ENCODE data around the gene ABCB11. TPM values are rescaled to one million over a fixed set of nuclear protein-coding genes. Genes with fewer than 3 reads are reported as not detected.

The ABCB11 gene
- total and polyA plus RNA-seq, 9 of the 15 experiments (the other 6 are each of a cell fraction or from before 2014, with no cell fraction given), result 0.04 to 0.51 (median 0.10) TPM; not detected in 1

DNA sequence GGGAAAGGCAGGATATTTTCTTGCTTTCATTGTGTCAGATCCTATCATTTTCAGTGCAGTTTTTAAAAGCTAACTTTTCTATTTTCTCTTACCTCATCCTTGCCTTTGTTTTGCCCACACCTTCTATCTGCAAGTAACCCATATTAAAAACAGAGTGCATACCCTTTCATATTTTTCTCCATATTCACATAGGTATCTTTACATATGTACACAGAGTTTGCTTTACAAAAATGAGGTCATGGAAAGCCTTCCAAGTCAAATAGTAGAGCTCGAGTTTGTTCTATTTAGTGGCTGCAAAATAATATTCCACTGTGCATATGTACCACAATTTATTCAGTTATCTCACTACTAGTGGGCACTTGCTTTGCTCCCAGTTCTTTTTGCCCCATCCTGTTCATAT is 34.3 kb upstream of the ABCB11 start:
- no peak overlapping the region for H2AFZ ChIP-seq (ENCODE audit: low read depth, low read length)
- no TSS peak for BruUV-seq (replicated peaks)
- H3K4me2 ChIP-seq (ENCODE audit: insufficient read depth, low read length), result no peak overlapping the region
- intact Hi-C loops (cut with micrococcal nuclease) (no loop called here), in situ Hi-C loops (cut with MboI) (no loop called here)
- CTCF ChIA-PET (ENCODE audit: low intra/inter-chr PET ratio), result no interaction called here
- H3K36me3 ChIP-seq (ENCODE audit: control insufficient read depth, insufficient read depth, low read length), result no peaks in the 10 kb centered on the region
- FAIRE-seq (no peak), ATAC-seq (no peak), DNase-seq (ENCODE audit: extremely low read depth in 1 of 4, low spot score in 3 of 4) (no peak)
- no peak overlapping the region for H3K27ac ChIP-seq (ENCODE audit: extremely low read depth, low read depth, low read length)
- no peaks in the 10 kb centered on the region for H3K79me2 ChIP-seq (ENCODE audit: control insufficient read depth, insufficient read depth, low read length)
- no peaks in the 10 kb centered on the region for H4K20me1 ChIP-seq (replicated peaks; ENCODE audit: control insufficient read depth, insufficient read depth, low read length)
- TF ChIP-seq NFIC (IDR thresholded peaks at IDR 0.05), result no peak
- no peak for TF ChIP-seq TEAD1 (CRISPR knock-in tag; IDR thresholded peaks at IDR 0.05)
- no peak for TF ChIP-seq RNF2 (IDR thresholded peaks at IDR 0.05)
- no peak for TF ChIP-seq HDAC2 (IDR thresholded peaks at IDR 0.05)
- no peak for TF ChIP-seq JUND (IDR thresholded peaks at IDR 0.05; ENCODE audit: borderline replicate concordance, low read depth, low read length)
- no peak for TF ChIP-seq JUND (tag; IDR thresholded peaks at IDR 0.05; ENCODE audit: borderline replicate concordance, low read depth, low read length)
- TF ChIP-seq, protein P1, sequence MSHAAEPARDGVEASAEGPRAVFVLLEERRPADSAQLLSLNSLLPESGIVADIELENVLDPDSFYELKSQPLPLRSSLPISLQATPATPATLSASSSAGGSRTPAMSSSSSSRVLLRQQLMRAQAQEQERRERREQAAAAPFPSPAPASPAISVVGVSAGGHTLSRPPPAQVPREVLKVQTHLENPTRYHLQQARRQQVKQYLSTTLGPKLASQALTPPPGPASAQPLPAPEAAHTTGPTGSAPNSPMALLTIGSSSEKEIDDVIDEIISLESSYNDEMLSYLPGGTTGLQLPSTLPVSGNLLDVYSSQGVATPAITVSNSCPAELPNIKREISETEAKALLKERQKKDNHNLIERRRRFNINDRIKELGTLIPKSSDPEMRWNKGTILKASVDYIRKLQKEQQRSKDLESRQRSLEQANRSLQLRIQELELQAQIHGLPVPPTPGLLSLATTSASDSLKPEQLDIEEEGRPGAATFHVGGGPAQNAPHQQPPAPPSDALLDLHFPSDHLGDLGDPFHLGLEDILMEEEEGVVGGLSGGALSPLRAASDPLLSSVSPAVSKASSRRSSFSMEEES (CRISPR knock-in tag; IDR thresholded peaks at IDR 0.05), result no peak
- TF ChIP-seq, protein P2, sequence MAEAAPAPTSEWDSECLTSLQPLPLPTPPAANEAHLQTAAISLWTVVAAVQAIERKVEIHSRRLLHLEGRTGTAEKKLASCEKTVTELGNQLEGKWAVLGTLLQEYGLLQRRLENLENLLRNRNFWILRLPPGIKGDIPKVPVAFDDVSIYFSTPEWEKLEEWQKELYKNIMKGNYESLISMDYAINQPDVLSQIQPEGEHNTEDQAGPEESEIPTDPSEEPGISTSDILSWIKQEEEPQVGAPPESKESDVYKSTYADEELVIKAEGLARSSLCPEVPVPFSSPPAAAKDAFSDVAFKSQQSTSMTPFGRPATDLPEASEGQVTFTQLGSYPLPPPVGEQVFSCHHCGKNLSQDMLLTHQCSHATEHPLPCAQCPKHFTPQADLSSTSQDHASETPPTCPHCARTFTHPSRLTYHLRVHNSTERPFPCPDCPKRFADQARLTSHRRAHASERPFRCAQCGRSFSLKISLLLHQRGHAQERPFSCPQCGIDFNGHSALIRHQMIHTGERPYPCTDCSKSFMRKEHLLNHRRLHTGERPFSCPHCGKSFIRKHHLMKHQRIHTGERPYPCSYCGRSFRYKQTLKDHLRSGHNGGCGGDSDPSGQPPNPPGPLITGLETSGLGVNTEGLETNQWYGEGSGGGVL (CRISPR knock-in tag; IDR thresholded peaks at IDR 0.05), result no peak
- TF ChIP-seq ZNF717 (CRISPR knock-in tag; IDR thresholded peaks at IDR 0.05), result no peak
- no peak for TF ChIP-seq ZNF79 (CRISPR knock-in tag; IDR thresholded peaks at IDR 0.05; ENCODE audit: low read depth)
- no peak overlapping the region for H3K9ac ChIP-seq (ENCODE audit: insufficient read depth in 1 of 2, low read depth in 2 of 2, low read length in 2 of 2)
- 11% methylated on average over 1 of the region's 1 CpG for WGBS (ENCODE audit: insufficient coverage, low coverage, missing lambda C conversion rate)
- no peak overlapping the region for H3K4me3 ChIP-seq
- no peaks in the 10 kb centered on the region for H3K9me1 ChIP-seq (ENCODE audit: control insufficient read depth, insufficient read depth, low read length)
- H3K27me3 ChIP-seq (ENCODE audit: control insufficient read depth in 2 of 2, insufficient read depth in 2 of 2, low read length in 2 of 2), result no peaks in the 10 kb centered on the region
- no peaks in the 10 kb centered on the region for H3K9me3 ChIP-seq (replicated peaks; ENCODE audit: control insufficient read depth, insufficient read depth, low read depth, low read length)
- POLR2A ChIA-PET, result interaction anchor here (0.6 to 1.0 kb wide), 3 partner anchors 13 to 135 kb away, joined by 3 to 5 read pairs (median 3); no protein-coding TSS in a partner anchor
- H3K4me1 ChIP-seq (replicated peaks in 1 of 2; ENCODE audit: control insufficient read depth in 2 of 2, insufficient read depth in 2 of 2, low read length in 2 of 2), result peaks cover 3 to 15% of the 10 kb centered on the region in 2 experiments; a peak in 4 of 5 replicates
